ENCODE measurements around the gene DQX1. TPM values are rescaled to one million over a fixed set of nuclear protein-coding genes. Genes with fewer than 3 reads are reported as not detected.
"Not testable (repeated sequence)": the region's sequence is repeated elsewhere in the genome, so short reads cannot be mapped to it uniquely, and the experiment has no call there.

DQX1 gene
- total RNA-seq, 1 donor from 2014 or later: not detected

DNA sequence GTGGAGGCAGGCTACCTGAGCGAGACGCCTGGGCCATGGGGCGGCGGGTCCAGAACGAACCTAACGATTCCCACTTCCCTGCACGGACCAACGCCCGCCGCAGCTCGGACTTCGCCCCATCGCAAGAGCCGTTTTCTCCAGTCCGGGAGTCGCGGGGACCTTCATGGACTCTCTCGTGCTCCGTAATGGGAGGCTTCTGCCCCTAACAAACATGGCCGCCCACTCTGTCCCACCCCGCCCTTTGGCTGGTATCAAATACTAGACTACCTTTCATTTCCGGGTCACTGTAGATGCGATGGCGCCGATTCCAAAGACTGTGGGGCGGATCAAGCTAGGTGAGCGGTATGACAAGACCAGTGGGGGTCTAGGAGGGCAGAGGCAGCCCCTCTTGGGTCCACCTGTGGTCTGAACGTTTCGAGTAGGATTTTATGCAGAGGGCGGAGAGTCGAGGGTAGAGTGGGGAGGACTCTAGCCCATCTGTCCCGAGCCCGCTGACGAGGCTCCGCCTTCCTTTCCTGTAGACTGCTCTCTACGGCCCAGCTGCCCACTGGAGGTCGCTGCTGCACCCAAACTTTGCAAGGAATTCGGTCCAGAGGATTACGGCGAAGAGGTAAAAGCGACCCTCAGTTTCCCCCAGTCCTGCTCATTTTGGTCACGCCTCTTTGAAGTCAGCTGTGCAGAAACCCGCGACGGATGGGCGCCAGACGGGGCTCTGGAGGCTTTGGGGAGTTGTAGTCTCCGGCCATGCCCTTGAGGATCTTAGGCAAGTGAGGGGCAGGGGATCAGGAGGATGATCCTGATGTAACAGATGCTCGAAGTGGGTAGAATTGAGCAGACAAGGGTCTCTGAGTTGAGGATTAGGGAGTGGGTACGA lies 43.0 kb downstream of the DQX1 start, which contains the start of the genes CCDC142 and TTC31:
TSS of gene CCDC142 (minus strand) at position 198 of the 874 bp plus-strand sequence. CDS start at position 37, 161 bp downstream.
TSS of gene TTC31 (plus strand) at position 281 of the 874 bp plus-strand sequence. CDS start at position 296, 15 bp downstream.
- intact Hi-C loops (cut with DNase I): loop anchor here (1.0 kb wide), 3 partner anchors 29 to 104 kb away; partner anchors contain the start of genes AUP1 and HTRA2
- peak; percentile 97 for DNase-seq (ENCODE audit: low spot score)

DNA sequence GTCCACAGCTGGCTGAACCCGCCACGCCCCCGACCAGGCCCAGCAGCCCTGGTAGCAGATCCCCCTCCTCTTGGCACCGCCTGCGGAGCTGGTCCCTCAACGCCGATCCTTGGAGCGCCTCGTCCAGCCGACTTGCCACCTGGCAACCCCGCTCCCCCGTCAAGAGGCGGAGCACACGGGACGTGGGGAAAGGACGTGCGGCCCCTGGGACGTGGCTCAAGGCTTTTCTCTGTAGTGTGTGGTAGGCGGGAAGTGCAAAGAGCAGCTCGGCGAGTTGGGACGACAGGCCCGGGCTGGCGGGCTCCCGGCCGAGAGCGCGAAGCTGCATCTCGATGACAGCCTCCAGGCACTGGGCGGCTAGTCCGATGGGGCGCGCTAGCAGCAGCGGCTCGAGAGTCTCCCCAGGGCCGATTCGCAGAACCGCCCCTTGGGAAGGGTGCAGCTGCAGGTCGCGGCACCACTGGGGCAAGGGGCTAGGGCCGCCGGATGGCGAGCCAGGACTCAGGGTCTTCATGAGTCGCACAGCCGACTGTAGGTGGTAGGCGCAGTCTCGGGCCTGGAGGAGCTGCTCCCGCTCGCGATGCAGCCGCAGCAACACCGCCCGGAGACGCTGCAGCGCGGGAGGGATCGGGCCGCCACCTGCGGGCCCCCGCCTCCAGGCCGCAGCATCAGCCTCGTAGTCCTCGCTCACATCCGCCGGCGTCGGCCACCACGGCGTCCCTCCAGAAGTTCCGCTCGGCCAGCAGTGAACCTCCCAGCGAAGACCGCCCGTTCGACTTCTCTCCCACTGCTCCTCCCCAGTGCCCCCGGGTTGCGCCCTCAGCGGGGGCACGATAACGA lies 43.9 kb downstream of the DQX1 start:
- intact Hi-C loops (cut with DNase I): loop anchor here (1.0 kb wide), 1 partner anchor 47 kb away; the partner anchor contains the start of genes AUP1 and HTRA2
- DNase-seq (ENCODE audit: low spot score): no peak

DNA sequence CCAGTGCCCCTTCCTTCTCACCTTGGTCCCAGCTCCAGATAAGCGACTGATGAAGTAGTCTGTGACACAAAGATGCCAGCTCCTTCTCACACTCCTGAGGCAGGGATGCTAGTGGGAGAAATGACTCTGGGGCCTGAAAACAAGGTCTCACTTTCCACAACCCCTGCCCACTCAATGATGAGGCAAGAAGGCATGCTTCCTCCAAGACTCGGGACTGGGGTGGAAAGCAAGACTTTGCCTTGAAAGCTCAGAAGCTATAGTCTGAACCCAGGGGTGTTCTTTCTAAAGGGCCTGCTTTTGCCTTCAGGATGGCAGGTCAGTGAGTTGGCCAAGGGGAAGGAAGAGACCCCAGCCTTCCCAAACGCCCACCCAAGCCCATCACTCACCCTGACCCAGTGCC lies 44.6 kb downstream of the DQX1 start:
- intact Hi-C loops (cut with DNase I): no loop called here

DNA sequence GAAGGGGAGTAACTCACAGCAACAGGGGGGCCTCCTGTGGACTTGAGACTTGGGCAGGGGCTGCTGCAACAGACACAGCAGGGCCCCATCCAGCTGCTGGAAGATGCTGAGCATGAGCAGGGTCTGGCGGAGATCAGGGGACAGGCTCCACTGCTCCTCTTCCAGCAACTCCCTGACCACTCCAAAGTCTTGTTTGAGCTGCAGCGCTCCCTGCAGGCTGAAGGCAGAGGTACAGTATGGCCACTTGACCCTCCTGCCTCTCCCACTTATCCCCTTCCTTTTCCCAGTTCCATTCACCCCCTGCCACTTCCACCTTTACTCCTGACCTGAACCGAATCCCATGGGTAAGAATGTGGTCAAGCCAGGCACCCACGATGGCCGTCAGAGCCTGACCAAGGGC lies 51.1 kb downstream of the DQX1 start:
- no peak for DNase-seq (ENCODE audit: low spot score)
- intact Hi-C loops (cut with DNase I): no loop called here

More for the DNA sequence above, 44.6 kb downstream of the DQX1 start:
- DNase-seq (ENCODE audit: low spot score): no peak

DNA sequence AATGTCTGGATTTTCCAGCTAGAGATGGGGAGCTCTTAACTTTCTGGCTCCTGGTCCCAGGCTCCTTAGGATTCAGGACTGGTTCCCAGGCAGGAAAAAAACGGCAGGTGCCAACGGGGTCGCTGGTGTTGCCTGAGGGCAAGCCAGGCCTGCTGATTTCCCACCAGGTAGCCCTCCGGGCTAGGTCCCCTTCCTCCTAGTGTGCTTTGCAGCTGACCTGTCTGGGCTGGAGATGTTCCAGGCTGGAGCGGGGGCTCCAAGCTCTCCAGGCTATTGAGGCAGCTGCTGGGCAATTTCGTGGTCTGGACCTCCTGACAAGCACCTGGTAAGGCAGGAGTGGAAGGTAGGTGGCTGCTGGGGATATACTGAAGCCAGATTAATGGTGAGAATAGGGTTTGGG lies 51.5 kb downstream of the DQX1 start:
- intact Hi-C loops (cut with DNase I): no loop called here
- no peak for DNase-seq (ENCODE audit: low spot score)

DNA sequence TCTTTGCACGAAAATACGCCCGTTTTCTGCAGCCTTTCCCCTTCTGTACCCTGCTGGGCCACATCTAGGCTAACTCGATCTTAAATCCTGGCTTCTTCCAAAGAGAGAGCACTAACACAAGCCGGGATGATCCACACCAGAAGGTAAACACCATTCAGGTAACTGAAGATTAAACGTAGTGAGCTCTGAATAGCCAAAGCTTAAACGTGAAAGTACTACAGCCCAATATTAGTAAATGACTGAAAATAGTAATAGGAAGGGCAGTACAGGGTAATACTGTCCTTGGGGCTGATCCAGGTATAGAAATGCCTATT lies 53.1 kb downstream of the DQX1 start:
- DNase-seq (ENCODE audit: low spot score): no peak
- intact Hi-C loops (cut with DNase I): no loop called here

DNA sequence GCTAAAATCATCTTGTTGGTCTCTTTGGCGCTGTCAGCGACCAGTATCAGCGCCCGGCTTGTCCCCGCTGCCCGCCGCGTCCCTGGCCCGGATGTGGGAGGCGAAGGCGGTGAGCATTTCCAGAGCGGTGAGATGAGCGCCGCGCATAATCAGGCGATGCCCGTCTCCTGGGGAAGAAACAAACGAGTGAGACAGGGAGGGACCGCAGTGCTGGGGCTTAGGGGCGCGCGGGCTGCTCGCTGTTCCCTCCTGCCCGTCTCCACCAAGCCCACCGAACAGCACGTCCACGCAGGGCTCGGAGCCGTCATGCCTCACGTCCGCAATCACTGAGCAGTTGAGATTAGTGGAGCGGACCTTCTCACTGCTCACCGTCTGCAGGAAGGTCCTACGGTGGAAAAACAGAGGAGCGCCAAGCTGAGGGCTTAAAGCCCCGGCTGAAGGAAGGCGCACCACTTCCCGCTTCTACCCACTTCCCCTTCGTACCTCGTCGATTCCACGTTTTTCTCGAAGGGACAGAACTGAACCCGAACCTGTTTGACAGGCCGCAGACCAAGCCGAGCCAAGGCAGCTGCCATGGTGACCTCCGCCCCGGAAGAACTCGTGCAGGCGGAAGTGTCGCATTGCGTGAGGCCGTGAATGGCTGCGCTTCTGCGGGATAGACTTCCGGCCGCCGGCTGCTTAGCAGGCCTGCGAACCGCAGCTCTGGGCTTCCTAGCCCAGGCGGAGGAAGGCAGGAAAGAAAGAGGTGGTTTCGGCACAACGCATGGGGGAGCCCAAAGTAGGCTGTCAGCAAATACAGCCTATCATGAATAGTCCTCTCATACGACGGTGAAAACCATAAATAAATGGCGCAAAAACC lies 53.7 kb downstream of the DQX1 start, which contains the start of gene MRPL53:
TSS of gene MRPL53 (minus strand) at position 595 of the 859 bp plus-strand sequence. CDS start at position 575, 20 bp downstream.
- peak; percentile 97 for DNase-seq (ENCODE audit: low spot score)
- intact Hi-C loops (cut with DNase I): no loop called here

DNA sequence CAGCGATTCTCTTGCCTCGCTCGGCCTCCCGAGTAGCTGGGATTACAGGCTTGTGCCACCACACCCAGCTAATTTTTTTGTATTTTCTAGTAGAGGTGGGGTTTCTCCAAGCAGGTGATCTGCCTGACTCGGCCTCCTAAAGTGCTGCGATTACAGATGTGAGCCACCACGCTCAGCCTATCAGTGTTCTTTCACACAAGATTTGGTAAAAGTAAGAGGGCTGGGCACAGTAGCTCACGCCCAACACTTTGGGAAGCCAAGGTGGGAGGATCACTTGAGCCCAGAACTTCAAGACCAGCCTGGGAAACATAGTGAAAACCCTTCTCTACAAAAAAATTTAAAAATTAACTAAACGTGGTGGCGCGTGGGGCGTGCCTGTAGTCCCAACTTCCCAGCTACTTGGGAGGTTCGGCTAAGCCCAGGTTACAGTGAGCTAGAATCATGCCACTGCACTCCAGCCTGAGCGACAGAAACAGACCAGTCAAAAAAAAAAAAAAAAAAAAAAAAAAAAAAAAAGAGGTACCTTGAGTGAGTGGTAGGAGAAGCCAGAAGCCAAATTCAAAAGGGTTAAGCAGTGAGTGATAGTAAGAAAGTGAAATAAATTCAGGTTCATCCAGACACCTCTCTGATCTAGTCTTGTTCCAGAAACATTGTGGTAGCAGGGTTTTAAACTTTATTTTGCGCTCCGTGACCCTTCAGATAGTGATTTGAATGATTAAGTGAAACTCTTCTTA lies 54.5 kb downstream of the DQX1 start:
- DNase-seq (ENCODE audit: low spot score): no peak
- intact Hi-C loops (cut with DNase I): no loop called here

DNA sequence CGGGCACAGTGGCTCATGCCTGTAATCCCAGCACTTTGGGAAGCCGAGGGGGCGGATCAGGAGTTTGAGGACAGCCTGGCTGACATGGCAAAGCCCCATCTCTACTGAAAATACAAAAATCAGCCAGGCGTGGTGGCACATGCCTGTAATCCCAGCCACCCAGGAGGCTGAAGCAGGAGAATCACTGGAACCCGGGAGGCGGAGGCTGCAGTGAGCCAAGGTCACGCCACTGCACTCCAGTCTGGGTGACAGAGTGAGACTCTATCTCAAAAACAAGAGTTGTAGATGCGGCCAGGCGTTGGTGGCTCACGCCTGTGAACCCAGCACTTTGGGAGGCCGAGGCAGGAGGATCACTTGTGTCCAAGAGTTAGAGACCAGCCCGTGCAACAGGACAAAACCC lies 55.3 kb downstream of the DQX1 start:
- intact Hi-C loops (cut with DNase I); DNase-seq (ENCODE audit: low spot score): not testable (repeated sequence)

Other genes starting within 250 kb of the DQX1 start
- gene SLC4A5, start 182.8 kb downstream of the DQX1 start, total RNA-seq: 3.6 TPM
- gene DCTN1, start 145.9 kb downstream of the DQX1 start, total RNA-seq: 233 TPM
- gene C2orf81, start 104.6 kb downstream of the DQX1 start, total RNA-seq: 1.1 TPM
- gene WDR54, start 104.5 kb downstream of the DQX1 start, total RNA-seq: 2.6 TPM
- gene RTKN, start 84.3 kb downstream of the DQX1 start, total RNA-seq: 18.5 TPM
- gene INO80B, start 71.1 kb downstream of the DQX1 start, total RNA-seq: 18.0 TPM
- 47.7 TPM for gene WBP1, start 67.8 kb downstream of the DQX1 start, total RNA-seq
- gene MOGS, start 60.8 kb downstream of the DQX1 start, total RNA-seq: 20.6 TPM
- gene MRPL53, start 53.6 kb downstream of the DQX1 start, total RNA-seq: 134 TPM
- 8.0 TPM for gene CCDC142, start 43.2 kb downstream of the DQX1 start, total RNA-seq
- 11.2 TPM for gene TTC31, start 43.1 kb downstream of the DQX1 start, total RNA-seq
- gene LBX2, start 26.6 kb downstream of the DQX1 start, total RNA-seq: 0.51 TPM
- gene PCGF1, start 18.5 kb downstream of the DQX1 start, total RNA-seq: 11.4 TPM
- not detected for gene TLX2, start 11.8 kb downstream of the DQX1 start, total RNA-seq
- gene AUP1, start 3.5 kb upstream of the DQX1 start, total RNA-seq: 50.0 TPM
- gene HTRA2, start 3.7 kb upstream of the DQX1 start, total RNA-seq: 25.0 TPM
- 2.8 TPM for gene LOXL3, start 27.7 kb upstream of the DQX1 start, total RNA-seq
- gene DOK1, start 28.5 kb upstream of the DQX1 start, total RNA-seq: 3.9 TPM
- not detected for gene M1AP, start 122.1 kb upstream of the DQX1 start, total RNA-seq
- gene SEMA4F, start 128.0 kb upstream of the DQX1 start, total RNA-seq: 3.0 TPM